HEK293 (cell line): ENCODE measurements around the gene FFAR1.
A peak's percentile ranks its signal among the peaks of the same experiment; 100 is the strongest.

Experiments used
- GLIS2 ChIP-seq: fragments of 450-650 bp; formaldehyde crosslinking; IDR thresholded peaks from 2 replicates; pipeline ENCODE4 v1.5.1; 2016; ENCODE audit warnings: missing biosample characterization, missing genetic modification characterization
- INSM2 ChIP-seq: fragments of 450-650 bp; formaldehyde crosslinking; IDR thresholded peaks from 2 replicates; pipeline ENCODE4 v1.5.1; 2016; ENCODE audit warnings: missing biosample characterization, missing genetic modification characterization
- PBX3 ChIP-seq: sonication (generic); formaldehyde crosslinking; IDR thresholded peaks from 2 replicates; pipeline ENCODE4 v1.8.1; 2022; ENCODE audit warnings: mild to moderate bottlenecking, moderate library complexity, missing genetic modification reagents
- REST ChIP-seq: fragments of 450-650 bp; formaldehyde crosslinking; IDR thresholded peaks from 2 replicates; pipeline ENCODE4 v1.5.1; 2016; ENCODE audit warnings: missing biosample characterization, missing genetic modification characterization
- SP7 ChIP-seq: fragments of 450-650 bp; formaldehyde crosslinking; IDR thresholded peaks from 2 replicates; pipeline ENCODE4 v1.5.1; 2016; ENCODE audit warnings: missing biosample characterization, missing genetic modification characterization
- TRIM28 ChIP-seq: IDR thresholded peaks from 2 replicates; pipeline ENCODE4 v1.6.1; 2011; ENCODE audit warnings: low read length, control low read depth, borderline replicate concordance
- YY1 ChIP-seq: fragments of 450-650 bp; formaldehyde crosslinking; IDR thresholded peaks from 2 replicates; pipeline ENCODE4 v1.5.1; 2018; ENCODE audit warnings: missing biosample characterization, missing genetic modification characterization
- ZBTB10 ChIP-seq: fragments of 450-650 bp; formaldehyde crosslinking; IDR thresholded peaks from 2 replicates; pipeline ENCODE4 v1.5.1; 2016; ENCODE audit warnings: missing biosample characterization, missing genetic modification characterization
- ZBTB17 ChIP-seq: fragments of 450-650 bp; formaldehyde crosslinking; IDR thresholded peaks from 2 replicates; pipeline ENCODE4 v1.5.1; 2016; ENCODE audit warnings: missing biosample characterization, missing genetic modification characterization
- ZEB2 ChIP-seq: fragments of 450-650 bp; formaldehyde crosslinking; IDR thresholded peaks from 2 replicates; pipeline ENCODE4 v1.5.1; 2016; ENCODE audit warnings: missing biosample characterization, missing genetic modification characterization
- ZFP3 ChIP-seq: fragments of 450-650 bp; formaldehyde crosslinking; IDR thresholded peaks from 2 replicates; pipeline ENCODE4 v1.5.1; 2016; ENCODE audit warnings: low read depth, missing biosample characterization, missing genetic modification characterization
- ZFP37 ChIP-seq: fragments of 450-650 bp; formaldehyde crosslinking; IDR thresholded peaks from 2 replicates; pipeline ENCODE4 v1.5.1; 2016; ENCODE audit warnings: missing biosample characterization, missing genetic modification characterization
- ZIC2 ChIP-seq: fragments of 450-650 bp; formaldehyde crosslinking; IDR thresholded peaks from 2 replicates; pipeline ENCODE4 v1.5.1; 2016; ENCODE audit warnings: missing biosample characterization, missing genetic modification characterization
- ZNF146 ChIP-seq: fragments of 450-650 bp; formaldehyde crosslinking; IDR thresholded peaks from 2 replicates; pipeline ENCODE4 v1.5.1; 2016; ENCODE audit warnings: missing biosample characterization, missing genetic modification characterization
- ZNF184 ChIP-seq: fragments of 450-650 bp; IDR thresholded peaks from 2 replicates; pipeline ENCODE4 v1.5.1; 2018; ENCODE audit warnings: missing biosample characterization, mild to moderate bottlenecking, missing genetic modification characterization
- ZNF2 ChIP-seq: fragments of 450-650 bp; formaldehyde crosslinking; IDR thresholded peaks from 2 replicates; pipeline ENCODE4 v1.5.1; 2016; ENCODE audit warnings: missing biosample characterization, missing genetic modification characterization
- ZNF26 ChIP-seq: fragments of 450-650 bp; formaldehyde crosslinking; IDR thresholded peaks from 2 replicates; pipeline ENCODE4 v1.5.1; 2016; ENCODE audit warnings: missing biosample characterization, missing genetic modification characterization
- ZNF366 ChIP-seq: fragments of 450-650 bp; formaldehyde crosslinking; conservative IDR thresholded peaks from 2 replicates; pipeline ENCODE4 v1.5.1; 2016; ENCODE audit warnings: missing biosample characterization, missing genetic modification characterization
- ZNF639 ChIP-seq: fragments of 450-650 bp; formaldehyde crosslinking; IDR thresholded peaks from 2 replicates; pipeline ENCODE4 v1.5.1; 2016; ENCODE audit warnings: missing biosample characterization, missing genetic modification characterization
- ZNF664 ChIP-seq: fragments of 450-650 bp; formaldehyde crosslinking; IDR thresholded peaks from 2 replicates; pipeline ENCODE4 v1.5.1; 2016; ENCODE audit warnings: missing biosample characterization, missing genetic modification characterization
- ZNF677 ChIP-seq: fragments of 450-650 bp; IDR thresholded peaks from 2 replicates; pipeline ENCODE4 v1.5.0; 2018; ENCODE audit warnings: missing biosample characterization, mild to moderate bottlenecking, missing genetic modification characterization, moderate library complexity
- ZNF843 ChIP-seq: fragments of 450-650 bp; formaldehyde crosslinking; IDR thresholded peaks from 2 replicates; pipeline ENCODE4 v1.5.1; 2016; ENCODE audit warnings: missing biosample characterization, missing genetic modification characterization
- ZXDB ChIP-seq: fragments of 450-650 bp; formaldehyde crosslinking; IDR thresholded peaks from 2 replicates; pipeline ENCODE4 v1.5.1; 2016; ENCODE audit warnings: missing biosample characterization, missing genetic modification characterization

The FFAR1 gene

GRCh38 chr19:35352448-35353304 lies 5.0 kb downstream of the FFAR1 start (continued):
- TF ChIP-seq YY1 (tag by site-specific recombination): no peak
- TF ChIP-seq ZBTB17 (tag by site-specific recombination): peak; percentile 100
- peak; percentile 68; the same call in 1 of the 2 replicates for TF ChIP-seq ZBTB10 (tag by site-specific recombination)
- peak; percentile 15; the same call in 1 of the 2 replicates for TF ChIP-seq ZNF843 (tag by site-specific recombination)
- TF ChIP-seq ZNF2 (tag by site-specific recombination): peak; percentile 87; the same call in 1 of the 2 replicates
- TF ChIP-seq ZNF146: no peak; the same call in 1 of the 2 replicates
- no peak for TF ChIP-seq ZXDB (tag by site-specific recombination)
- TF ChIP-seq ZNF664 (tag by site-specific recombination): no peak
- peak; percentile 22; the same call in 1 of the 2 replicates for TF ChIP-seq GLIS2 (tag by site-specific recombination)
- TF ChIP-seq ZNF26 (tag by site-specific recombination): no peak
- TF ChIP-seq ZFP37 (tag by site-specific recombination): peak; percentile 70; the same call in 1 of the 2 replicates
- no peak for TF ChIP-seq ZNF184 (tag by site-specific recombination)
- 0 out of 2 replicates have a peak, but pooled peaks have one; percentile 20 for TF ChIP-seq ZIC2 (tag by site-specific recombination)
- peak; percentile 72 for TF ChIP-seq ZEB2 (tag by site-specific recombination)
- TF ChIP-seq ZNF366 (tag by site-specific recombination): peak; percentile 77
- TF ChIP-seq ZFP3 (tag by site-specific recombination): no peak
- 0 out of 2 replicates have a peak, but pooled peaks have one; percentile 23 for TF ChIP-seq TRIM28
- TF ChIP-seq SP7 (tag by site-specific recombination): peak; percentile 47; the same call in 1 of the 2 replicates
- TF ChIP-seq INSM2 (tag by site-specific recombination): no peak
- TF ChIP-seq ZNF677 (tag by site-specific recombination): no peak
- TF ChIP-seq PBX3: no peak
- 0 out of 2 replicates have a peak, but pooled peaks have one; percentile 10 for TF ChIP-seq ZNF639 (tag by site-specific recombination)
- TF ChIP-seq REST: peak; percentile 21; the same call in 1 of the 2 replicates
